Lower leg skin (tissue), 3 donors: Measurements from ENCODE around the gene PYCARD.

ENCODE experiments used
- POLR2A ChIP-seq, 2 donors: fragments of 450-650 bp; IDR thresholded peaks; one replicate each; pipeline ENCODE4 v1.6.1; 2016 to 2017; ENCODE audit warnings: antibody characterized with exemption in 2 of 2, mild to moderate bottlenecking in 1 of 2, moderate library complexity in 1 of 2
- TF ChIP-seq, protein P1 (sequence below), 3 donors: fragments of 450-650 bp; IDR thresholded peaks; one replicate each; pipeline ENCODE4 v1.5.1; 2016; ENCODE audit warnings: antibody characterized with exemption in 3 of 3, mild to moderate bottlenecking in 3 of 3, moderate library complexity in 2 of 3

DNA sequence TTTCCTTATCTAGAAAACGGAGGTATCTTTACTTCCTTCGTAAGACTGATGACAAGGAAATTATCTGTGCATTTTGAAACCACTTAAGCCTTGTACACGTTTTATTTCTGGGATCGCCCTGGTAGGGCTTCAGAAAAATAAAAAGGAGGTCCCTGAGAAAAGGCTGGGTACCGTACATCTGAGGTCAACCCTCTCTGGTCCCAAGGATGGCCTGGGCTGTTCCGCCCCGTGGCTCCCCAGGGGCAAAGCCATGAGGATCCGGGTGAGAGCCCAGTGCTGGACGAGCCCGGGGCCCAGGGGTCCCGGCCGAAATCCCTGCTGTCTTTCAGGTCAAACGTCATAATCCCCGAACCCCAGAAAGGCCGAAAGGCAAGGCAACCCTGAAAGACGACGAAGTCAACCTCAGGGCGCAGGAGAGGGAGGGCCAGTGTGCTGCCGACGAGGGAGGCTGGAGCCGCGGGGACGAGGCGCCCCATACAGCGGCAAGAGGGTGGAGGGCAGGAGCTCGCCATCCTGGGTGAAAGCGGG is 23.3 kb downstream of the PYCARD start:
- TF ChIP-seq, protein P1, sequence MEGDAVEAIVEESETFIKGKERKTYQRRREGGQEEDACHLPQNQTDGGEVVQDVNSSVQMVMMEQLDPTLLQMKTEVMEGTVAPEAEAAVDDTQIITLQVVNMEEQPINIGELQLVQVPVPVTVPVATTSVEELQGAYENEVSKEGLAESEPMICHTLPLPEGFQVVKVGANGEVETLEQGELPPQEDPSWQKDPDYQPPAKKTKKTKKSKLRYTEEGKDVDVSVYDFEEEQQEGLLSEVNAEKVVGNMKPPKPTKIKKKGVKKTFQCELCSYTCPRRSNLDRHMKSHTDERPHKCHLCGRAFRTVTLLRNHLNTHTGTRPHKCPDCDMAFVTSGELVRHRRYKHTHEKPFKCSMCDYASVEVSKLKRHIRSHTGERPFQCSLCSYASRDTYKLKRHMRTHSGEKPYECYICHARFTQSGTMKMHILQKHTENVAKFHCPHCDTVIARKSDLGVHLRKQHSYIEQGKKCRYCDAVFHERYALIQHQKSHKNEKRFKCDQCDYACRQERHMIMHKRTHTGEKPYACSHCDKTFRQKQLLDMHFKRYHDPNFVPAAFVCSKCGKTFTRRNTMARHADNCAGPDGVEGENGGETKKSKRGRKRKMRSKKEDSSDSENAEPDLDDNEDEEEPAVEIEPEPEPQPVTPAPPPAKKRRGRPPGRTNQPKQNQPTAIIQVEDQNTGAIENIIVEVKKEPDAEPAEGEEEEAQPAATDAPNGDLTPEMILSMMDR (IDR thresholded peaks at IDR 0.05), result no peak
- TF ChIP-seq POLR2A (IDR thresholded peaks at IDR 0.05), result peak in 1 of 2 donors; percentile 4
